Measurements from ENCODE around the gene CDC42SE1. TPM values are rescaled to one million over a fixed set of nuclear protein-coding genes. Genes with fewer than 3 reads are reported as not detected.

Gene CDC42SE1
- total and polyA plus RNA-seq, 9 of the 15 experiments (the other 6 are each of a cell fraction or from before 2014, with no cell fraction given): 78.1 to 189 (median 114) TPM

DNA sequence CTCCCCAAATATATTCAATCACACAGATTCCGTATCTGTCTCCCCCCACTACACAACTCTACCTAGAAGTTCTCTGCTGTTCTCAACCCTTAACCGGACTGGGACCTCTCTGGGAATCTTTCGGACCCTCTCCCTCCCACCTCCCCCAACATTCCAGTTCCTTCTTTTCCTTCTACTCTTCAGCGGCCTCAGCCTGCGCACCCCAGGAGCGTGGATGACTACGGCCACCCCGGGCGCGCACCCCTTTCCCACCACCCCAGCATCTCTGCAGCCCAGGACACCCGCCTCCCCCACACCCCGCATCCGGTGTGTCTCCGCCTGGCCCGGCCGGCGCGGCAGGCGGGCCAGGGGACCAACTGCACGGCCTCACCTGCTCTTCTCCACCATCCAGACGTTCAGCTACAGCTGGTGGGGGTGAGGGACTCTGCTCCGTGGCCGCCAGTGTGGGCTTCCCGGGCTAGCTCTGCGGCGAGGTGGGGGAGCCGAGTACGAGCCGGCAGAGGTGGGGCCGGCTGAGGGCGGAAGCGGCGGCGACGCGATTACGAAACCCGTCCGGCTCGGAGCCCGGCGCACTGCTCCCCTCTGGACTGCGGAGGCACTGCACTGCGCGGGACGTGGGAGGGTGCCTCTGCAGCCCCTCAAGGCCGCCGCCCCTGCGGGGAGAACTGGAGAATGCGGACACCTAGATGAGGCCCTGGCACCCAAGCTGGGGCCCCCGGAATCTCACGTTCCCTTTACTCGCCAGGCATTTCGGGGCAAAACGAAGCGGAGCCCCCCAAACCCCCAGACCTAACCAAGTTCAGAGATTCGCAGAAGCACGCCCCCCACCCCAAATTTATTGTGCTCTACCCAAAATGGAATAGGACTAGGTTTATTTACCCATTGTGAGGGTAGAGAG is at the start of gene CDC42SE1 (continued):
- no peak for TF ChIP-seq SETDB1 (IDR thresholded peaks at IDR 0.05; ENCODE audit: low read length)
- TF ChIP-seq, protein P1, sequence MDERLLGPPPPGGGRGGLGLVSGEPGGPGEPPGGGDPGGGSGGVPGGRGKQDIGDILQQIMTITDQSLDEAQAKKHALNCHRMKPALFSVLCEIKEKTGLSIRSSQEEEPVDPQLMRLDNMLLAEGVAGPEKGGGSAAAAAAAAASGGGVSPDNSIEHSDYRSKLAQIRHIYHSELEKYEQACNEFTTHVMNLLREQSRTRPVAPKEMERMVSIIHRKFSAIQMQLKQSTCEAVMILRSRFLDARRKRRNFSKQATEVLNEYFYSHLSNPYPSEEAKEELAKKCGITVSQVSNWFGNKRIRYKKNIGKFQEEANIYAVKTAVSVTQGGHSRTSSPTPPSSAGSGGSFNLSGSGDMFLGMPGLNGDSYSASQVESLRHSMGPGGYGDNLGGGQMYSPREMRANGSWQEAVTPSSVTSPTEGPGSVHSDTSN (CRISPR knock-in tag; IDR thresholded peaks at IDR 0.05; ENCODE audit: low read depth): no peak
- TF ChIP-seq, protein P1 (tag; conservative IDR thresholded peaks at IDR 0.05; ENCODE audit: low read depth): no peak
- no peak for TF ChIP-seq PRPF4 (IDR thresholded peaks at IDR 0.05; ENCODE audit: insufficient read depth, low read depth, low read length, poor library complexity, severe bottlenecking)
- TF ChIP-seq E2F3 (CRISPR knock-in tag; IDR thresholded peaks at IDR 0.05): 0 out of 2 replicates have a peak, but pooled peaks have one; percentile 67
- TF ChIP-seq ZNF24 (IDR thresholded peaks at IDR 0.05): no peak
- TF ChIP-seq NELFE (IDR thresholded peaks at IDR 0.05; ENCODE audit: insufficient read depth, insufficient read length): no peak
- TF ChIP-seq RHOXF2B (CRISPR knock-in tag; conservative IDR thresholded peaks at IDR 0.05): no peak
- TF ChIP-seq GABPB1 (CRISPR knock-in tag; IDR thresholded peaks at IDR 0.05): peak; percentile 88; the same call in 1 of the 2 replicates
- TF ChIP-seq CAMTA2 (CRISPR knock-in tag; conservative IDR thresholded peaks at IDR 0.05): no peak
- 0 out of 2 replicates have a peak, but pooled peaks have one; percentile 60 for TF ChIP-seq ZNF212 (CRISPR knock-in tag; IDR thresholded peaks at IDR 0.05)
- TF ChIP-seq, protein P2, sequence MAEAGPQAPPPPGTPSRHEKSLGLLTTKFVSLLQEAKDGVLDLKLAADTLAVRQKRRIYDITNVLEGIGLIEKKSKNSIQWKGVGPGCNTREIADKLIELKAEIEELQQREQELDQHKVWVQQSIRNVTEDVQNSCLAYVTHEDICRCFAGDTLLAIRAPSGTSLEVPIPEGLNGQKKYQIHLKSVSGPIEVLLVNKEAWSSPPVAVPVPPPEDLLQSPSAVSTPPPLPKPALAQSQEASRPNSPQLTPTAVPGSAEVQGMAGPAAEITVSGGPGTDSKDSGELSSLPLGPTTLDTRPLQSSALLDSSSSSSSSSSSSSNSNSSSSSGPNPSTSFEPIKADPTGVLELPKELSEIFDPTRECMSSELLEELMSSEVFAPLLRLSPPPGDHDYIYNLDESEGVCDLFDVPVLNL (CRISPR knock-in tag; IDR thresholded peaks at IDR 0.05; ENCODE audit: low read depth): no peak
- TF ChIP-seq SMARCA4 (IDR thresholded peaks at IDR 0.05): peak; percentile 70
- no peak for TF ChIP-seq ZFP36 (IDR thresholded peaks at IDR 0.05; ENCODE audit: low read depth, low read length, partially characterized antibody)
- peak; percentile 83; the same call in 1 of the 2 replicates for TF ChIP-seq ERF (CRISPR knock-in tag; IDR thresholded peaks at IDR 0.05)
- TF ChIP-seq MCM7 (IDR thresholded peaks at IDR 0.05): no peak
- no peak for TF ChIP-seq PPARD (CRISPR knock-in tag; IDR thresholded peaks at IDR 0.05)
- TF ChIP-seq CEBPB (tag; IDR thresholded peaks at IDR 0.05): peak; percentile 99
- TF ChIP-seq NFE2 (IDR thresholded peaks at IDR 0.05; ENCODE audit: low read depth): no peak
- TF ChIP-seq ZNF311 (CRISPR knock-in tag; IDR thresholded peaks at IDR 0.05): no peak
- no peak for TF ChIP-seq ZNF77 (CRISPR knock-in tag; IDR thresholded peaks at IDR 0.05)
- TF ChIP-seq ZNF124 (CRISPR knock-in tag; IDR thresholded peaks at IDR 0.05): no peak
- TF ChIP-seq, protein P3, sequence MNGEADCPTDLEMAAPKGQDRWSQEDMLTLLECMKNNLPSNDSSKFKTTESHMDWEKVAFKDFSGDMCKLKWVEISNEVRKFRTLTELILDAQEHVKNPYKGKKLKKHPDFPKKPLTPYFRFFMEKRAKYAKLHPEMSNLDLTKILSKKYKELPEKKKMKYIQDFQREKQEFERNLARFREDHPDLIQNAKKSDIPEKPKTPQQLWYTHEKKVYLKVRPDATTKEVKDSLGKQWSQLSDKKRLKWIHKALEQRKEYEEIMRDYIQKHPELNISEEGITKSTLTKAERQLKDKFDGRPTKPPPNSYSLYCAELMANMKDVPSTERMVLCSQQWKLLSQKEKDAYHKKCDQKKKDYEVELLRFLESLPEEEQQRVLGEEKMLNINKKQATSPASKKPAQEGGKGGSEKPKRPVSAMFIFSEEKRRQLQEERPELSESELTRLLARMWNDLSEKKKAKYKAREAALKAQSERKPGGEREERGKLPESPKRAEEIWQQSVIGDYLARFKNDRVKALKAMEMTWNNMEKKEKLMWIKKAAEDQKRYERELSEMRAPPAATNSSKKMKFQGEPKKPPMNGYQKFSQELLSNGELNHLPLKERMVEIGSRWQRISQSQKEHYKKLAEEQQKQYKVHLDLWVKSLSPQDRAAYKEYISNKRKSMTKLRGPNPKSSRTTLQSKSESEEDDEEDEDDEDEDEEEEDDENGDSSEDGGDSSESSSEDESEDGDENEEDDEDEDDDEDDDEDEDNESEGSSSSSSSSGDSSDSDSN (IDR thresholded peaks at IDR 0.05; ENCODE audit: borderline replicate concordance in 1 of 2, low read depth in 2 of 2, low read length in 2 of 2): peak; percentile 87 to 88; a peak in 3 of 4 replicates
- TF ChIP-seq CHD2 (IDR thresholded peaks at IDR 0.05; ENCODE audit: low read depth, low read length): 0 out of 2 replicates have a peak, but pooled peaks have one; percentile 32
- TF ChIP-seq ARID2 (IDR thresholded peaks at IDR 0.05): no peak
- no peak for TF ChIP-seq KHSRP (IDR thresholded peaks at IDR 0.05)

Data from K562 (cell line).